Measurements from ENCODE around the gene UGT1A3. TPM values are rescaled to one million over a fixed set of nuclear protein-coding genes. Genes with fewer than 3 reads are reported as not detected.

The UGT1A3 gene
- total and polyA plus RNA-seq, 10 of the 15 experiments (the other 5 are each of a cell fraction or from before 2014, with no cell fraction given), result not detected

DNA sequence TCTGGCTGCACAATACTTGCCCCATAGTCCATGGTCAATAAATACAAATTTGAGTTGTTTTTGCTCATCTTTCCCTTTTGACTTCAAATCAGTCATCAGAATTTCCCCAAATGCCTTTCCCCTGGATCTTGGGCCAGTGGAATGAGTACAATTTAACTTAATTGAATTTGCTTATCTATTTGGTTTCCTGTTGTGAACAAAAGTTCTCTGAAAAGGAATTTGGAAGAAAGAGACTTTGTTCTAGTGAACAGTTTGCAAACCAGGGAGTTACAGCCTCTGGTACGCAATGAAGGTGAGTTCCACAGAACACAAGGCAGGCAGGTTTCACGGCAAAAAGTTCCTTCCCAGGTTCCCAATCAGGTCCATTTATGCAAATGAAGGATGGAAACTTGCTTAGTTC, 30.0 kb downstream of the UGT1A3 start:
- DNase-seq (ENCODE audit: low read depth, low spot score) (no peak), FAIRE-seq (no peak), ATAC-seq (no peak)
- H3K4me1 ChIP-seq (ENCODE audit: control insufficient read depth, insufficient read depth, low read length), result no peaks in the 10 kb centered on the region
- ChIA-PET SMC1A (ENCODE audit: uncharacterized antibody, unreplicated experiment) (no interaction called here), CTCF (no interaction called here), POLR2A (no interaction called here), RAD21 (ENCODE audit: unreplicated experiment) (no interaction called here)
- in situ Hi-C loops (cut with MboI), result no loop called here
- H3K27me3 ChIP-seq (replicated peaks in 1 of 2; ENCODE audit: control insufficient read depth in 2 of 2, insufficient read depth in 2 of 2, low read length in 1 of 2), result peaks cover 0 to 3% of the 10 kb centered on the region in 2 experiments; a peak in 1 of 4 replicates
- no peaks in the 10 kb centered on the region for H3K79me2 ChIP-seq (ENCODE audit: control insufficient read depth, insufficient read depth, low read length)
- no TSS peak for BruUV-seq (replicated peaks)
- H3K4me3 ChIP-seq, result no peak overlapping the region
- no peaks in the 10 kb centered on the region; the same call in 2 of the 3 replicates for H3K9me3 ChIP-seq (replicated peaks; ENCODE audit: control insufficient read depth, insufficient read depth, low read length)
- intact Hi-C loops (cut with micrococcal nuclease; ENCODE audit: unreplicated experiment), result no loop called here
- H3K4me2 ChIP-seq (ENCODE audit: control insufficient read depth, insufficient read depth), result no peak overlapping the region
- TF ChIP-seq SMARCA5 (IDR thresholded peaks at IDR 0.05) (no peak), SUPT20H (IDR thresholded peaks at IDR 0.05; ENCODE audit: borderline replicate concordance, control insufficient read depth, low read depth, low read length) (no peak), PAX8 (IDR thresholded peaks at IDR 0.05) (no peak), CREM (IDR thresholded peaks at IDR 0.05; ENCODE audit: low read depth) (no peak), MYB (IDR thresholded peaks at IDR 0.05; ENCODE audit: borderline replicate concordance, low read depth, low read length) (no peak), RUNX3 (IDR thresholded peaks at IDR 0.05; ENCODE audit: low read length) (no peak), SRF (IDR thresholded peaks at IDR 0.05; ENCODE audit: low read depth in 2 of 2, low read length in 2 of 2) (no peak), NBN (IDR thresholded peaks at IDR 0.05) (no peak), ZZZ3 (IDR thresholded peaks at IDR 0.05; ENCODE audit: control insufficient read depth, insufficient read length, low read depth) (no peak), HCFC1 (IDR thresholded peaks at IDR 0.05; ENCODE audit: low read length) (no peak), HDAC2 (IDR thresholded peaks at IDR 0.05) (no peak), EGR1 (IDR thresholded peaks at IDR 0.05; ENCODE audit: borderline replicate concordance in 1 of 2, low read depth in 2 of 2, low read length in 2 of 2) (no peak), YBX1 (IDR thresholded peaks at IDR 0.05) (no peak)
- TF ChIP-seq, protein P1, sequence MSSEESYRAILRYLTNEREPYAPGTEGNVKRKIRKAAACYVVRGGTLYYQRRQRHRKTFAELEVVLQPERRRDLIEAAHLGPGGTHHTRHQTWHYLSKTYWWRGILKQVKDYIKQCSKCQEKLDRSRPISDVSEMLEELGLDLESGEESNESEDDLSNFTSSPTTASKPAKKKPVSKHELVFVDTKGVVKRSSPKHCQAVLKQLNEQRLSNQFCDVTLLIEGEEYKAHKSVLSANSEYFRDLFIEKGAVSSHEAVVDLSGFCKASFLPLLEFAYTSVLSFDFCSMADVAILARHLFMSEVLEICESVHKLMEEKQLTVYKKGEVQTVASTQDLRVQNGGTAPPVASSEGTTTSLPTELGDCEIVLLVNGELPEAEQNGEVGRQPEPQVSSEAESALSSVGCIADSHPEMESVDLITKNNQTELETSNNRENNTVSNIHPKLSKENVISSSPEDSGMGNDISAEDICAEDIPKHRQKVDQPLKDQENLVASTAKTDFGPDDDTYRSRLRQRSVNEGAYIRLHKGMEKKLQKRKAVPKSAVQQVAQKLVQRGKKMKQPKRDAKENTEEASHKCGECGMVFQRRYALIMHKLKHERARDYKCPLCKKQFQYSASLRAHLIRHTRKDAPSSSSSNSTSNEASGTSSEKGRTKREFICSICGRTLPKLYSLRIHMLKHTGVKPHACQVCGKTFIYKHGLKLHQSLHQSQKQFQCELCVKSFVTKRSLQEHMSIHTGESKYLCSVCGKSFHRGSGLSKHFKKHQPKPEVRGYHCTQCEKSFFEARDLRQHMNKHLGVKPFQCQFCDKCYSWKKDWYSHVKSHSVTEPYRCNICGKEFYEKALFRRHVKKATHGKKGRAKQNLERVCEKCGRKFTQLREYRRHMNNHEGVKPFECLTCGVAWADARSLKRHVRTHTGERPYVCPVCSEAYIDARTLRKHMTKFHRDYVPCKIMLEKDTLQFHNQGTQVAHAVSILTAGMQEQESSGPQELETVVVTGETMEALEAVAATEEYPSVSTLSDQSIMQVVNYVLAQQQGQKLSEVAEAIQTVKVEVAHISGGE (CRISPR knock-in tag; IDR thresholded peaks at IDR 0.05), result no peak
- no peak overlapping the region for H3K9ac ChIP-seq (ENCODE audit: control insufficient read depth, insufficient read depth, low read length)
- no peaks in the 10 kb centered on the region for H4K20me1 ChIP-seq (ENCODE audit: control insufficient read depth, insufficient read depth)
- H3K27ac ChIP-seq (ENCODE audit: control insufficient read depth, insufficient read depth), result no peak overlapping the region
- no peak overlapping the region for H2AFZ ChIP-seq (ENCODE audit: control insufficient read depth, low read depth, low read length)
- WGBS (ENCODE audit: insufficient coverage, insufficient replicate concordance, low lambda C conversion rate, missing lambda C conversion rate), result 47% methylated on average over 2 of the region's 2 CpGs
- H3K36me3 ChIP-seq (ENCODE audit: control insufficient read depth in 2 of 2, insufficient read depth in 2 of 2, low read length in 1 of 2), result no peaks in the 10 kb centered on the region

Measured in GM12878 (cell line).